ENCODE measurements around the gene ANKRD33B. TPM values are rescaled to one million over a fixed set of nuclear protein-coding genes. Genes with fewer than 3 reads are reported as not detected.

Gene ANKRD33B
- total and polyA plus RNA-seq, 9 of the 15 experiments (the other 6 are each of a cell fraction or from before 2014, with no cell fraction given) = 0.10 to 1.7 (median 0.40) TPM

DNA sequence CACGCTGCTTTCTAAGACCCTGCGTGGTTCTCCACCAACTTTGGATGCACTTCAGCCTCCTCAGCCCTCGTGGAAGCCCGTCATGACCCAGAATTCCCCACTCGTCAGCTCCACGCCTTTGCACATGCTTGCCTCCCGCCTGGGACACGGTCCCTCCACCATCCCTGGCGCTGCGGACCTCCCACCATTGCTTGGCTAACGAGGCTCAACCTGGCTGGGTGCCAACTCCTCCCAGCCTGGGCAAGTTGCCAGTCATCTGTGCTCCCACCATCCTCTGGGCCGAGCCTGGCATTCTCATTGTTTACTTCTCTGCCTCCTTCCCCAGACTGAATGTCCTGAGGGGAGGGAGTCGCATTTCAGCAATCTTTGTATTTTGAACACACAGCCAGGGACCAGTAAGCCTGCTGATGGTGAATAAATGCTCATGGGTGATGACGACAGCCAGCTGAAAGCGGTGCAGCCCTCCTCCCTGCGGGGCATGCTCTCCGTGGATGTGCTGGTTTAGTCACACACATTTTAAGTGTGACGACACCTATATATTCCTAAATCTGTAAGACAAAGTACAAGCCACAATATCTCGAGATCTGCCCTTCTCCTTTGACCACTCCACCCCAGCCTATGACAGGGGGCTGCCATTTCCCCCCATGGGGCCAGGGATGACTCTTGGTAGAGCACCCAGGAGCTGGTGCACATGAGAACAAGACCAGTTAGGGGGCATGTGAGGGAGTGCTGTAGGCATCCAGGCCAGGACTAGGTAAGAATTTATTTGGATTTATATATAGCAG, 37.6 kb downstream of the ANKRD33B start (continued):
- TF ChIP-seq FOXA3 (CRISPR knock-in tag; conservative IDR thresholded peaks at IDR 0.05 in 1 of 2, IDR thresholded peaks at IDR 0.05 in 1 of 2) (peak in 1 of 2 experiments; percentile 47; a peak in 1 of 4 replicates), ATF1 (CRISPR knock-in tag; IDR thresholded peaks at IDR 0.05) (no peak), ATF1 (tag; IDR thresholded peaks at IDR 0.05) (peak; percentile 77), THRAP3 (IDR thresholded peaks at IDR 0.05; ENCODE audit: borderline replicate concordance) (no peak), DMBX1 (CRISPR knock-in tag; IDR thresholded peaks at IDR 0.05; ENCODE audit: borderline replicate concordance) (peak; percentile 67; the same call in 1 of the 2 replicates), GATAD2A (IDR thresholded peaks at IDR 0.05) (0 out of 2 replicates have a peak, but pooled peaks have one; percentile 19), KAT7 (CRISPR knock-in tag; IDR thresholded peaks at IDR 0.05; ENCODE audit: borderline replicate concordance) (no peak), ZNF174 (CRISPR knock-in tag; IDR thresholded peaks at IDR 0.05) (no peak), SRF (CRISPR knock-in tag; IDR thresholded peaks at IDR 0.05) (0 out of 4 replicates have a peak, but pooled peaks of 1 of the 2 experiments have one; percentile 5), PPARD (CRISPR knock-in tag; IDR thresholded peaks at IDR 0.05) (no peak), XRCC3 (IDR thresholded peaks at IDR 0.05) (no peak), NCOR1 (IDR thresholded peaks at IDR 0.05) (no peak), ZNF133 (CRISPR knock-in tag; IDR thresholded peaks at IDR 0.05) (0 out of 2 replicates have a peak, but pooled peaks have one; percentile 21), TCF7L2 (IDR thresholded peaks at IDR 0.05; ENCODE audit: low read depth, low read length) (no peak), RBM34 (IDR thresholded peaks at IDR 0.05; ENCODE audit: borderline replicate concordance, insufficient read depth, low read length) (no peak), MYBL2 (IDR thresholded peaks at IDR 0.05; ENCODE audit: low read depth) (no peak), MYBL2 (CRISPR knock-in tag; IDR thresholded peaks at IDR 0.05; ENCODE audit: borderline replicate concordance) (no peak)
- TF ChIP-seq, protein P1, sequence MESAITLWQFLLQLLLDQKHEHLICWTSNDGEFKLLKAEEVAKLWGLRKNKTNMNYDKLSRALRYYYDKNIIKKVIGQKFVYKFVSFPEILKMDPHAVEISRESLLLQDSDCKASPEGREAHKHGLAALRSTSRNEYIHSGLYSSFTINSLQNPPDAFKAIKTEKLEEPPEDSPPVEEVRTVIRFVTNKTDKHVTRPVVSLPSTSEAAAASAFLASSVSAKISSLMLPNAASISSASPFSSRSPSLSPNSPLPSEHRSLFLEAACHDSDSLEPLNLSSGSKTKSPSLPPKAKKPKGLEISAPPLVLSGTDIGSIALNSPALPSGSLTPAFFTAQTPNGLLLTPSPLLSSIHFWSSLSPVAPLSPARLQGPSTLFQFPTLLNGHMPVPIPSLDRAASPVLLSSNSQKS (CRISPR knock-in tag; IDR thresholded peaks at IDR 0.05) = no peak
- TF ChIP-seq, protein P2, sequence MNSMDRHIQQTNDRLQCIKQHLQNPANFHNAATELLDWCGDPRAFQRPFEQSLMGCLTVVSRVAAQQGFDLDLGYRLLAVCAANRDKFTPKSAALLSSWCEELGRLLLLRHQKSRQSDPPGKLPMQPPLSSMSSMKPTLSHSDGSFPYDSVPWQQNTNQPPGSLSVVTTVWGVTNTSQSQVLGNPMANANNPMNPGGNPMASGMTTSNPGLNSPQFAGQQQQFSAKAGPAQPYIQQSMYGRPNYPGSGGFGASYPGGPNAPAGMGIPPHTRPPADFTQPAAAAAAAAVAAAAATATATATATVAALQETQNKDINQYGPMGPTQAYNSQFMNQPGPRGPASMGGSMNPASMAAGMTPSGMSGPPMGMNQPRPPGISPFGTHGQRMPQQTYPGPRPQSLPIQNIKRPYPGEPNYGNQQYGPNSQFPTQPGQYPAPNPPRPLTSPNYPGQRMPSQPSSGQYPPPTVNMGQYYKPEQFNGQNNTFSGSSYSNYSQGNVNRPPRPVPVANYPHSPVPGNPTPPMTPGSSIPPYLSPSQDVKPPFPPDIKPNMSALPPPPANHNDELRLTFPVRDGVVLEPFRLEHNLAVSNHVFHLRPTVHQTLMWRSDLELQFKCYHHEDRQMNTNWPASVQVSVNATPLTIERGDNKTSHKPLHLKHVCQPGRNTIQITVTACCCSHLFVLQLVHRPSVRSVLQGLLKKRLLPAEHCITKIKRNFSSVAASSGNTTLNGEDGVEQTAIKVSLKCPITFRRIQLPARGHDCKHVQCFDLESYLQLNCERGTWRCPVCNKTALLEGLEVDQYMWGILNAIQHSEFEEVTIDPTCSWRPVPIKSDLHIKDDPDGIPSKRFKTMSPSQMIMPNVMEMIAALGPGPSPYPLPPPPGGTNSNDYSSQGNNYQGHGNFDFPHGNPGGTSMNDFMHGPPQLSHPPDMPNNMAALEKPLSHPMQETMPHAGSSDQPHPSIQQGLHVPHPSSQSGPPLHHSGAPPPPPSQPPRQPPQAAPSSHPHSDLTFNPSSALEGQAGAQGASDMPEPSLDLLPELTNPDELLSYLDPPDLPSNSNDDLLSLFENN (IDR thresholded peaks at IDR 0.05; ENCODE audit: low read depth in 2 of 2, low read length in 2 of 2) = no peak
- TF ChIP-seq, protein P3, sequence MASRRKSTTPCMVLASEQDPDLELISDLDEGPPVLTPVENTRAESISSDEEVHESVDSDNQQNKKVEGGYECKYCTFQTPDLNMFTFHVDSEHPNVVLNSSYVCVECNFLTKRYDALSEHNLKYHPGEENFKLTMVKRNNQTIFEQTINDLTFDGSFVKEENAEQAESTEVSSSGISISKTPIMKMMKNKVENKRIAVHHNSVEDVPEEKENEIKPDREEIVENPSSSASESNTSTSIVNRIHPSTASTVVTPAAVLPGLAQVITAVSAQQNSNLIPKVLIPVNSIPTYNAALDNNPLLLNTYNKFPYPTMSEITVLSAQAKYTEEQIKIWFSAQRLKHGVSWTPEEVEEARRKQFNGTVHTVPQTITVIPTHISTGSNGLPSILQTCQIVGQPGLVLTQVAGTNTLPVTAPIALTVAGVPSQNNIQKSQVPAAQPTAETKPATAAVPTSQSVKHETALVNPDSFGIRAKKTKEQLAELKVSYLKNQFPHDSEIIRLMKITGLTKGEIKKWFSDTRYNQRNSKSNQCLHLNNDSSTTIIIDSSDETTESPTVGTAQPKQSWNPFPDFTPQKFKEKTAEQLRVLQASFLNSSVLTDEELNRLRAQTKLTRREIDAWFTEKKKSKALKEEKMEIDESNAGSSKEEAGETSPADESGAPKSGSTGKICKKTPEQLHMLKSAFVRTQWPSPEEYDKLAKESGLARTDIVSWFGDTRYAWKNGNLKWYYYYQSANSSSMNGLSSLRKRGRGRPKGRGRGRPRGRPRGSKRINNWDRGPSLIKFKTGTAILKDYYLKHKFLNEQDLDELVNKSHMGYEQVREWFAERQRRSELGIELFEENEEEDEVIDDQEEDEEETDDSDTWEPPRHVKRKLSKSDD (conservative IDR thresholded peaks at IDR 0.05; ENCODE audit: low read length) = no peak

Measured in K562 (cell line).